D341Med (cell line): ENCODE data around the gene NXN.
"Not testable (repeated sequence)": the region's sequence is repeated elsewhere in the genome, so short reads cannot be mapped to it uniquely, and the experiment has no call there.

Experiments used
- DNase-seq: peaks from one replicate; pipeline ENCODE4 v3.0.0; 2012; ENCODE audit warnings: low spot score

The NXN gene

GRCh38 chr17:798246-798645 is 181.3 kb downstream of the NXN start:
- DNase-seq = no peak

GRCh38 chr17:797236-797840 is 182.2 kb downstream of the NXN start:
- no peak for DNase-seq

GRCh38 chr17:796609-797008 is 183.0 kb downstream of the NXN start:
- no peak for DNase-seq

GRCh38 chr17:795721-796120 is 183.9 kb downstream of the NXN start:
- no peak for DNase-seq

GRCh38 chr17:795276-795675 is 184.3 kb downstream of the NXN start:
- DNase-seq = no peak

GRCh38 chr17:794876-795275 is 184.7 kb downstream of the NXN start:
- DNase-seq = peak; percentile 83

GRCh38 chr17:792277-792676 is 187.3 kb downstream of the NXN start:
- DNase-seq = no peak

- DNase-seq = no peak
Measured at GRCh38 chr17:791829-792228, 187.7 kb downstream of the NXN start.

- not testable (repeated sequence) for DNase-seq
Measured at GRCh38 chr17:790874-791247, 188.7 kb downstream of the NXN start.

GRCh38 chr17:789931-790873 is 189.4 kb downstream of the NXN start:
- DNase-seq = not testable (repeated sequence)

- DNase-seq = no peak
Measured at GRCh38 chr17:789160-789840, 190.3 kb downstream of the NXN start.

- DNase-seq = no peak
Measured at GRCh38 chr17:788551-788950, 191.0 kb downstream of the NXN start.

GRCh38 chr17:787641-788221 is 191.8 kb downstream of the NXN start:
- no peak for DNase-seq

GRCh38 chr17:785901-786300 is 193.7 kb downstream of the NXN start:
- not testable (repeated sequence) for DNase-seq

- DNase-seq = no peak
Measured at GRCh38 chr17:784143-784542, 195.4 kb downstream of the NXN start.

- DNase-seq = peak; percentile 93
Measured at GRCh38 chr17:781805-782731, 197.5 kb downstream of the NXN start, which contains the start of the genes GLOD4 and MRM3. Gene GLOD4, minus strand, starts transcription at chr17:782280. Its CDS starts 25 bp downstream, at chr17:782255. Gene MRM3, plus strand, starts transcription at chr17:782353. Its CDS starts 26 bp downstream, at chr17:782379.

GRCh38 chr17:778096-778495 is 201.5 kb downstream of the NXN start:
- no peak for DNase-seq

- DNase-seq = no peak
Measured at GRCh38 chr17:774313-774584, 205.3 kb downstream of the NXN start.

GRCh38 chr17:773467-774312 is 205.9 kb downstream of the NXN start:
- peak; percentile 34 for DNase-seq

GRCh38 chr17:773016-773415 is 206.6 kb downstream of the NXN start:
- no peak for DNase-seq

- DNase-seq = no peak
Measured at GRCh38 chr17:767076-767475, 212.5 kb downstream of the NXN start.
